SK-N-SH (cell line): ENCODE measurements around the gene B3GNT3. TPM values are rescaled to one million over a fixed set of nuclear protein-coding genes. Genes with fewer than 3 reads are reported as not detected.

Experiments used
- CTCF ChIA-PET: fragments of 300-600, 350-600 bp; formaldehyde crosslinking; extraction: SDS; loops from one replicate; lab custom pipeline; 2021; lab: Yijun Ruan, JAX
- POLR2A ChIA-PET: fragments of 350-600 bp; sonication (Branson Sonifier 250); formaldehyde crosslinking; extraction: SDS; loops from one replicate; lab custom pipeline; 2020; ENCODE audit warnings: antibody characterized with exemption, inconsistent platforms; lab: Yijun Ruan, JAX
- DNase-seq: peaks from one replicate; pipeline ENCODE4 v3.0.0; 2012
- H2AFZ ChIP-seq: fragments of 200-600 bp; sonication (generic); 2 replicates; pipeline ENCODE4 v1.8.1; 2016; ENCODE audit warnings: antibody characterized with exemption, mild to moderate bottlenecking, low read depth
- H3F3A ChIP-seq: fragments of 200-600 bp; sonication (generic); replicated peaks from 2 replicates; pipeline ENCODE3; 2016; ENCODE audit warnings: antibody characterized with exemption, mild to moderate bottlenecking; ENCODE audit not compliant: insufficient read depth
- H3K27ac ChIP-seq, 2 experiments: fragments of 200-500 bp in 1 of 2; fragments of 200-600 bp in 1 of 2; sonication (Bioruptor generic) in 1 of 2; sonication (generic), shearing (Covaris generic) in 1 of 2; 2 replicates each; pipeline versions ENCODE4 v1.5.1 to v1.6.1; 2014 to 2016; ENCODE audit warnings: low read depth in 2 of 2, inconsistent platforms in 1 of 2, low read length in 1 of 2, mild to moderate bottlenecking in 1 of 2, mixed read lengths in 1 of 2
- H3K27me3 ChIP-seq: fragments of 200-600 bp; sonication (generic), shearing (Covaris generic); 2 replicates; pipeline ENCODE4 v1.6.1; 2016; ENCODE audit warnings: mixed run types; ENCODE audit not compliant: insufficient read depth
- H3K36me3 ChIP-seq, 2 experiments: fragments of 200-500 bp in 1 of 2; fragments of 200-600 bp in 1 of 2; sonication (Bioruptor generic) in 1 of 2; sonication (generic) in 1 of 2; replicated peaks in 1 of 2; 2 replicates each; pipeline versions ENCODE3 to v1.5.1; 2014 to 2016; ENCODE audit warnings: low read length in 1 of 2, mild to moderate bottlenecking in 1 of 2; ENCODE audit not compliant: insufficient read depth in 2 of 2, control insufficient read depth in 1 of 2
- H3K4me1 ChIP-seq, 2 experiments: fragments of 200-500 bp in 1 of 2; fragments of 200-600 bp in 1 of 2; sonication (Bioruptor generic) in 1 of 2; sonication (generic), shearing (Covaris generic) in 1 of 2; 2 replicates each; pipeline versions ENCODE4 v1.5.1 to v1.6.1; 2014 to 2016; ENCODE audit warnings: low read depth in 1 of 2, low read length in 1 of 2, mixed run types in 1 of 2; ENCODE audit not compliant: insufficient read depth in 2 of 2, control insufficient read depth in 1 of 2
- H3K4me2 ChIP-seq: fragments of 200-600 bp; sonication (generic), shearing (Covaris generic); 2 replicates; pipeline ENCODE4 v1.6.1; 2017; ENCODE audit warnings: mixed run types
- H3K4me3 ChIP-seq, 2 experiments: fragments of 200-500 bp in 1 of 2; fragments of 200-600 bp in 1 of 2; sonication (Bioruptor generic) in 1 of 2; sonication (generic), shearing (Covaris generic) in 1 of 2; 2 replicates each; pipeline versions ENCODE4 v1.5.1 to v1.8.1; 2014 to 2016; ENCODE audit warnings: low read depth in 2 of 2, inconsistent platforms in 1 of 2, low read length in 1 of 2, mild to moderate bottlenecking in 1 of 2, mixed read lengths in 1 of 2, moderate library complexity in 1 of 2
- H3K79me2 ChIP-seq: fragments of 200-600 bp; sonication (generic); 2 replicates; pipeline ENCODE4 v1.8.1; 2017; ENCODE audit warnings: mild to moderate bottlenecking; ENCODE audit not compliant: insufficient read depth
- H3K9ac ChIP-seq: fragments of 200-600 bp; sonication (generic); 2 replicates; pipeline ENCODE4 v1.6.1; 2017; ENCODE audit warnings: mixed run types
- H3K9me2 ChIP-seq: fragments of 200-600 bp; sonication (generic); 2 replicates; pipeline ENCODE4 v1.6.1; 2017; ENCODE audit warnings: mixed run types
- H3K9me3 ChIP-seq: fragments of 200-600 bp; sonication (generic); 2 replicates; pipeline ENCODE4 v1.6.1; 2017; ENCODE audit warnings: mixed run types, mild to moderate bottlenecking, moderate library complexity
- H4K20me1 ChIP-seq: fragments of 200-600 bp; sonication (generic); 2 replicates; pipeline ENCODE4 v1.6.1; 2017; ENCODE audit warnings: mild to moderate bottlenecking, mixed run types; ENCODE audit not compliant: insufficient read depth
- CHD2 ChIP-seq: fragments of 150-350 bp; IDR thresholded peaks from 2 replicates; pipeline ENCODE4 v1.6.1; 2018; ENCODE audit warnings: low read length; ENCODE audit not compliant: partially characterized antibody
- EZH2phosphoT487 ChIP-seq: fragments of 200-600 bp; sonication (generic); IDR thresholded peaks from 2 replicates; pipeline ENCODE4 v1.6.1; 2017; ENCODE audit warnings: low read depth, mixed run types, mild to moderate bottlenecking, antibody characterized with exemption, moderate library complexity, borderline replicate concordance
- GABPA ChIP-seq: IDR thresholded peaks from 2 replicates; pipeline ENCODE4 v1.4.0; 2012; ENCODE audit warnings: low read depth, mild to moderate bottlenecking
- GATA2 ChIP-seq: sonication (generic); formaldehyde crosslinking; IDR thresholded peaks from 2 replicates; pipeline ENCODE4 v1.5.0; 2020; ENCODE audit warnings: mild to moderate bottlenecking, missing genetic modification reagents
- IRF3 ChIP-seq: fragments of 150-350 bp; IDR thresholded peaks from 2 replicates; pipeline ENCODE4 v1.6.1; 2016; ENCODE audit warnings: mild to moderate bottlenecking, low read depth, low read length
- MEF2A ChIP-seq: IDR thresholded peaks from 2 replicates; pipeline ENCODE4 v1.4.0; 2012; ENCODE audit warnings: low read depth, borderline replicate concordance
- POLR2AphosphoS5 ChIP-seq: IDR thresholded peaks from 2 replicates; pipeline ENCODE4 v1.6.1; 2012; ENCODE audit warnings: low read depth, low read length
- RAD21 ChIP-seq: IDR thresholded peaks from 2 replicates; pipeline ENCODE4 v1.6.1; 2012; ENCODE audit warnings: mild to moderate bottlenecking, low read length
- RCOR1 ChIP-seq: fragments of 150-350 bp; IDR thresholded peaks from 2 replicates; pipeline ENCODE4 v1.6.1; 2017; ENCODE audit warnings: antibody characterized with exemption, low read length
- RFX5 ChIP-seq: IDR thresholded peaks from 2 replicates; pipeline ENCODE4 v1.6.1; 2012; ENCODE audit warnings: mild to moderate bottlenecking, improper control_type of control experiment, low read length
- SIN3A ChIP-seq: IDR thresholded peaks from 2 replicates; pipeline ENCODE4 v1.6.1; 2012; ENCODE audit warnings: low read depth, mild to moderate bottlenecking, low read length, moderate library complexity, borderline replicate concordance
- SMC3 ChIP-seq: IDR thresholded peaks from 2 replicates; pipeline ENCODE4 v1.6.1; 2012; ENCODE audit warnings: low read depth, low read length, improper control_type of control experiment
- TEAD4 ChIP-seq: IDR thresholded peaks from 2 replicates; pipeline ENCODE4 v1.4.0; 2012; ENCODE audit warnings: mild to moderate bottlenecking, borderline replicate concordance; ENCODE audit not compliant: insufficient read depth
- USF2 ChIP-seq: fragments of 150-350 bp; IDR thresholded peaks from 2 replicates; pipeline ENCODE4 v1.6.1; 2017; ENCODE audit warnings: antibody characterized with exemption, low read length, low read depth, borderline replicate concordance
- WGBS: methylation state at CpG from one replicate; pipeline ENCODE4 v1.1.6; 2017; ENCODE audit warnings: low lambda C conversion rate; 5-methylcytosine and 5-hydroxymethylcytosine counted together
- polyA plus RNA-seq, 3 experiments: library from polyadenylated mRNA; depleted of rRNA; stranded (reverse); fragments of >200 nt; gene quantifications; 2 replicates each; pipeline ENCODE4 v1.2.3, GENCODE V29; 2012
- TF ChIP-seq, protein P1 (sequence below): IDR thresholded peaks from 2 replicates; pipeline ENCODE4 v1.4.0; 2012; ENCODE audit warnings: low read depth, borderline replicate concordance

Gene B3GNT3
- polyA plus RNA-seq, 1 of the 3 experiments (the other 2 are of a cell fraction) = not detected

DNA sequence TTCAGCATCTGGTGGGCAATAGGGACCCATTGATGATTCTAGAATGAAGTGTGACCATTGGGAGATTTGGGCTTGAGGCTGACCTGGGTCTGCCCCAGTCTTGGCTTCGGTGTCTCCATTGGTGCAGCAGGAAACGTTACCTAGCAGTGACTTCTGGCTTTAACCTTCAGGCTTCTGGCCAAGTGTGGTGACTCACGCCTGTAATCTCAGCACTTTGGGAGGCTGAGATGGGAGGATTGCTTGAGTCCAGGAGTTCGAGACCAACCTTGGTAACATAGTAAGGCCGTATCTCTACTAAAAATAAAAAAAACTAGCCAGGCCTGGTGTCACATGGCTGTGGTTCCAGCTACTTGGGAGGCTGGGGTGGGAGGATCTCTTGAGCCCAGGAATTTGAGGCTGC is 36.4 kb upstream of the B3GNT3 start:
- Histone ChIP-seq H3K9me3 (no peaks in the 10 kb centered on the region), H3K27me3 (no peaks in the 10 kb centered on the region), H4K20me1 (no peaks in the 10 kb centered on the region), H3K9me2 (no peaks in the 10 kb centered on the region), H3F3A (no peaks in the 10 kb centered on the region), H3K4me2 (no peak overlapping the region), H2AFZ (no peak overlapping the region), H3K4me3 (no peak overlapping the region), H3K9ac (no peak overlapping the region), H3K79me2 (no peaks in the 10 kb centered on the region), H3K27ac (no peak overlapping the region), H3K36me3 (no peaks in the 10 kb centered on the region), H3K4me1 (peaks cover 9 to 17% of the 10 kb centered on the region in 2 experiments; a peak in 1 of 4 replicates)
- TF ChIP-seq USF2 = no peak
- no peak for TF ChIP-seq MEF2A
- no peak for TF ChIP-seq GABPA
- no peak for TF ChIP-seq RAD21
- TF ChIP-seq CHD2 = no peak
- no peak for TF ChIP-seq POLR2AphosphoS5
- TF ChIP-seq SIN3A = no peak
- 64% methylated on average over 3 of the region's 5 CpGs for WGBS
- ChIA-PET CTCF (interaction anchor here (0.7 to 1.5 kb wide), 4 partner anchors 16 to 101 kb away, joined by 3 to 5 read pairs (median 4); partner anchors contain the start of gene RPL18A), POLR2A (no interaction called here)
- no peak for DNase-seq

DNA sequence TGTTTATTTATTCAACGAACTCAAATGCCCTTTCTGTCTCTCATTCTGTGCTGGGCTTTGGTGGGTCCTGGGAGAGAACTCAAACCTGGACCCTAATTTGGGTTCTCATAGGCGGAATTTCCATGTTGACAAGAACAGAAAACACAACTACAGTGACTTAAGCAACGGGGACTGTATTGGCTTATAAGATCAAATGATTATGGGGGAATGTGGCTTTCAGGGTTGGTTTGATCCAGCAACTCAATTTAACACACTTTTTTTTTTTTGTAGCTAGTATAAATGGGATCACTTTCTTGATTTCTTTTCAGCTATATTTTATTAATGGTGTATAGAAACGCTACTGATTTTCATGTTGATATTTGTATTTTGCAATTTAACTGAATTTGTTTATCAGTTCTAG is 33.8 kb upstream of the B3GNT3 start:
- no peaks in the 10 kb centered on the region for H3F3A ChIP-seq
- no peaks in the 10 kb centered on the region for H4K20me1 ChIP-seq
- H3K9me2 ChIP-seq = no peaks in the 10 kb centered on the region
- ChIA-PET CTCF (interaction anchor here (4.1 kb wide), 1 partner anchor 14 kb away, joined by 21 read pairs; no protein-coding TSS in a partner anchor), POLR2A (no interaction called here)
- H3K9ac ChIP-seq = no peak overlapping the region
- no peak overlapping the region for H3K4me3 ChIP-seq
- no peak for DNase-seq
- H3K4me2 ChIP-seq = no peak overlapping the region
- no peak overlapping the region for H2AFZ ChIP-seq
- no peak overlapping the region for H3K27ac ChIP-seq
- H3K79me2 ChIP-seq = no peaks in the 10 kb centered on the region
- TF ChIP-seq SMC3 (no peak), GABPA (no peak), TEAD4 (no peak), GATA2 (CRISPR knock-in tag) (no peak), RCOR1 (no peak), RFX5 (no peak), MEF2A (no peak), EZH2phosphoT487 (no peak), IRF3 (no peak)
- TF ChIP-seq, protein P1, sequence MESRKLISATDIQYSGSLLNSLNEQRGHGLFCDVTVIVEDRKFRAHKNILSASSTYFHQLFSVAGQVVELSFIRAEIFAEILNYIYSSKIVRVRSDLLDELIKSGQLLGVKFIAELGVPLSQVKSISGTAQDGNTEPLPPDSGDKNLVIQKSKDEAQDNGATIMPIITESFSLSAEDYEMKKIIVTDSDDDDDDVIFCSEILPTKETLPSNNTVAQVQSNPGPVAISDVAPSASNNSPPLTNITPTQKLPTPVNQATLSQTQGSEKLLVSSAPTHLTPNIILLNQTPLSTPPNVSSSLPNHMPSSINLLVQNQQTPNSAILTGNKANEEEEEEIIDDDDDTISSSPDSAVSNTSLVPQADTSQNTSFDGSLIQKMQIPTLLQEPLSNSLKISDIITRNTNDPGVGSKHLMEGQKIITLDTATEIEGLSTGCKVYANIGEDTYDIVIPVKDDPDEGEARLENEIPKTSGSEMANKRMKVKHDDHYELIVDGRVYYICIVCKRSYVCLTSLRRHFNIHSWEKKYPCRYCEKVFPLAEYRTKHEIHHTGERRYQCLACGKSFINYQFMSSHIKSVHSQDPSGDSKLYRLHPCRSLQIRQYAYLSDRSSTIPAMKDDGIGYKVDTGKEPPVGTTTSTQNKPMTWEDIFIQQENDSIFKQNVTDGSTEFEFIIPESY = no peak
- peaks cover 0 to 3% of the 10 kb centered on the region in 2 experiments; a peak in 1 of 4 replicates for H3K4me1 ChIP-seq
- H3K36me3 ChIP-seq = no peaks in the 10 kb centered on the region
- H3K27me3 ChIP-seq = no peaks in the 10 kb centered on the region
- WGBS = 72% methylated on average over 4 of the region's 4 CpGs
- H3K9me3 ChIP-seq = no peaks in the 10 kb centered on the region
